Endothelial cell (in vitro differentiated cells): ENCODE data around the gene TMEM87B. TPM values are rescaled to one million over a fixed set of nuclear protein-coding genes. Genes with fewer than 3 reads are reported as not detected.

Experiments used
- DNase-seq: peaks from one replicate; pipeline ENCODE4 v3.0.0; 2021; ENCODE audit warnings: low spot score
- H3K27ac Mint-ChIP-seq: one replicate; pipeline ENCODE4 v1.8.0; 2021; ENCODE audit warnings: mixed read lengths, inconsistent platforms; ENCODE audit not compliant: unreplicated experiment
- H3K27me3 Mint-ChIP-seq: one replicate; pipeline ENCODE4 v1.8.0; 2021; ENCODE audit warnings: mild to moderate bottlenecking, moderate library complexity, mixed read lengths, inconsistent platforms; ENCODE audit not compliant: unreplicated experiment
- H3K36me3 Mint-ChIP-seq: one replicate; pipeline ENCODE4 v1.8.0; 2021; ENCODE audit warnings: mild to moderate bottlenecking, low read depth, mixed read lengths, inconsistent platforms; ENCODE audit not compliant: unreplicated experiment
- H3K4me1 Mint-ChIP-seq: one replicate; pipeline ENCODE4 v1.8.0; 2021; ENCODE audit warnings: mild to moderate bottlenecking, mixed read lengths, inconsistent platforms; ENCODE audit not compliant: unreplicated experiment
- H3K4me3 Mint-ChIP-seq: one replicate; pipeline ENCODE4 v1.8.0; 2021; ENCODE audit warnings: mild to moderate bottlenecking, mixed read lengths, inconsistent platforms; ENCODE audit not compliant: unreplicated experiment
- H3K9me3 Mint-ChIP-seq: one replicate; pipeline ENCODE4 v1.8.0; 2021; ENCODE audit warnings: mixed read lengths, inconsistent platforms; ENCODE audit not compliant: unreplicated experiment
- total RNA-seq: library from RNA; stranded (reverse); fragmentation: NEBNext Ultra II Directional; extraction: Animal tissue kit (Norgen Biotek cat#: 25700); gene quantifications from one replicate; pipeline ENCODE4 v1.2.1, GENCODE V29; 2021; ENCODE audit not compliant: unreplicated experiment
- TF ChIP-seq, protein P1 (sequence below): fragments of 200-600 bp; sonication (generic); IDR thresholded peaks from one replicate; pipeline ENCODE4 v1.5.0; 2021; ENCODE audit warnings: antibody characterized with exemption; ENCODE audit not compliant: unreplicated experiment

Gene TMEM87B
- total RNA-seq, 1 donor from 2014 or later, result 22.6 TPM

DNA sequence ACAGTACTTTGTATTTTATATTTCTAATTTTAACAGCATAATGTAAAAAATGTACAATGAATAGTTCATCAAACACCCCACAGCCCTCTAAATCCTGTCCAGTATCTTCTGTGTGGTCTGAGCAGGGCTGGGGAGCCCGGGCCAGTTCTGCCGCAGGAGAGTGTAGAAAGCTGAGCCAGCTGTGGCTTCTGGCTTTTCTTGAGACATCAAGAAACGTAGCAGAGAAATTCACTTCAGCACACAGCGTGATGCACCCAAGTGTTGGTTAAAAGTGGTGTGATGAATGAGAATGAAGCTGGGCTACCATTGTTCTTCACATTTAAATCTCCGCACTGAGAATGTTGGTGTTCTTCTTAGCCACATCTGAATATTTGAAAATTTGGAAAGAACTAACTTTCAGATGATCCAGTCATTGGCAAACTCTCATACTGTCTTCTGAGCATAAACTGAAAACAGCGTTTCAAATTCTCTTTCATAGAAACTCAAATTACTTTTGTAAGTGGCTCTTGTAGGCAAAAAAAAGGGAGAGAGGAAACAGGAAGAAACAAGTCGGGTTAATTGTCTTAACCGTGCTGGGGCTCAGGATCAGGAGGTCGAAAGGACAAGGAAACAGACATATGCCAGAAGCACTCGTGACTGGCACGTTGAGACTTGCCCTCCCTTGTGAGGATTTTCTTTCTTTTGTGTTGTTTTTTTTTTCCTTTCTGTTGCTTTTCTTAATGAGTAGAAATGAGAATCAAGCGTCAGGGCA is 23.4 kb upstream of the TMEM87B start:
- Mint-ChIP-seq H3K27me3 (peaks cover 2% of the 10 kb centered on the region), H3K4me3 (no peak overlapping the region), H3K27ac (peak overlapping the region; percentile 80), H3K36me3 (no peaks in the 10 kb centered on the region), H3K4me1 (peaks cover 14% of the 10 kb centered on the region), H3K9me3 (no peaks in the 10 kb centered on the region)
- TF ChIP-seq, protein P1, sequence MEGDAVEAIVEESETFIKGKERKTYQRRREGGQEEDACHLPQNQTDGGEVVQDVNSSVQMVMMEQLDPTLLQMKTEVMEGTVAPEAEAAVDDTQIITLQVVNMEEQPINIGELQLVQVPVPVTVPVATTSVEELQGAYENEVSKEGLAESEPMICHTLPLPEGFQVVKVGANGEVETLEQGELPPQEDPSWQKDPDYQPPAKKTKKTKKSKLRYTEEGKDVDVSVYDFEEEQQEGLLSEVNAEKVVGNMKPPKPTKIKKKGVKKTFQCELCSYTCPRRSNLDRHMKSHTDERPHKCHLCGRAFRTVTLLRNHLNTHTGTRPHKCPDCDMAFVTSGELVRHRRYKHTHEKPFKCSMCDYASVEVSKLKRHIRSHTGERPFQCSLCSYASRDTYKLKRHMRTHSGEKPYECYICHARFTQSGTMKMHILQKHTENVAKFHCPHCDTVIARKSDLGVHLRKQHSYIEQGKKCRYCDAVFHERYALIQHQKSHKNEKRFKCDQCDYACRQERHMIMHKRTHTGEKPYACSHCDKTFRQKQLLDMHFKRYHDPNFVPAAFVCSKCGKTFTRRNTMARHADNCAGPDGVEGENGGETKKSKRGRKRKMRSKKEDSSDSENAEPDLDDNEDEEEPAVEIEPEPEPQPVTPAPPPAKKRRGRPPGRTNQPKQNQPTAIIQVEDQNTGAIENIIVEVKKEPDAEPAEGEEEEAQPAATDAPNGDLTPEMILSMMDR, result no peak
- no peak for DNase-seq

DNA sequence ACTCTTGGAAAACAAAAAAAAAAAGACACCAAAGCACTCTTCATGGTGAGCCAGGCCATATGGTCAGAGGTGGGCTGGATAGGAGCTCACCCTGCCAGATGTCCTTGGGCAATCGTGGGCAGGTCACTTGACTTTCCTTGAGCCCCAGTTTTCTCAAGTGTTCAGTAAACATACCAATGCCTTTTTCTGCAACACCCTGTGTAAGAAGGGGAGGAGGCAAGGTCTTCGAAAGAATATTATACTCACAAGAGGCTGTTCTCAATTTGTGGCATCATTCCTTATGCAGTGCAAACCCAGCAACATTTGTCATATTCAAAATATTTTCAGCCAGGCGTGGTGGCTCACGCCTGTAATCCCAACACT is 22.9 kb upstream of the TMEM87B start:
- no peak for DNase-seq
- H3K4me1 Mint-ChIP-seq, result peaks cover 14% of the 10 kb centered on the region
- H3K27ac Mint-ChIP-seq, result peak overlapping the region; percentile 80
- H3K9me3 Mint-ChIP-seq, result no peaks in the 10 kb centered on the region
- TF ChIP-seq, protein P1, result no peak
- peaks cover 2% of the 10 kb centered on the region for H3K27me3 Mint-ChIP-seq
- no peak overlapping the region for H3K4me3 Mint-ChIP-seq
- peaks cover under 1% of the 10 kb centered on the region for H3K36me3 Mint-ChIP-seq

DNA sequence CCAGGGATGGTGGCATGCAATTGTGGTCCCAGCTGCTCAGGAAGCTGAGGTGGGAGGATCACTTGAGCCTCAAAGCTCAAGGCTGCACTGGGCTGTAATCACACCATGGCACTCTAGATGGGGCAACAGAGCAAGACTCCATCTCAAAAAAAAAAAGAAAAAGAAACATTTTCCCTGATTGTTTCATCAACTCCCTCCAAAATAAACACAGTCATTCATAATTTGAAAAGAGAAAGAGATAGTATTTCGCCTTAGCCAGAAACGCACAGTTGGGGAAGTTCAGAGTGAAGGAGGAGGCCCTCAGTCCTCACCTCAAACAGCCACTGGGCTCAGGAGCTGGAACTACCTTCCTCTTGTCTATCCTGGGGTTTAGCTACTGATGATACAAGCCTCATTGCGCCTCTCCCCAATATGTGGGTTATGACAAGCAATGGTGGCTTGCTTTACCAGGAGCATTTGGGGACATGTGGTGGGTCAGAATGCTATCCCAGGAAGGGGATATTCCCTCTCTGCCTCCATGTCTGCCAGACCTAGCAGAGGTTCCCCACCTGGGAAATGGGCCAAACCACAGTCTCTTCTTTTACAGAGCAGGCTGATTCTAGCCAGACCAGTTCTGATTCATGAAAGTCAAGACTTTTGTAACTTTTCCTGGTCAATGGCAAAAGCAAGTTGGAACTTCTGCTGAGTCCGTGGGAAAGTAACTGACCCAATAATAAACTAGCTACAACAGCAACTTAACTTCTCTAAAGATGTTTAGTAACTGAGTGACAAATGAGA is 22.2 kb upstream of the TMEM87B start:
- DNase-seq, result no peak
- Mint-ChIP-seq H3K4me3 (no peak overlapping the region), H3K27me3 (peaks cover 2% of the 10 kb centered on the region), H3K36me3 (peaks cover 6% of the 10 kb centered on the region), H3K27ac (no peak overlapping the region), H3K4me1 (peaks cover 14% of the 10 kb centered on the region), H3K9me3 (no peaks in the 10 kb centered on the region)
- TF ChIP-seq, protein P1, result no peak

DNA sequence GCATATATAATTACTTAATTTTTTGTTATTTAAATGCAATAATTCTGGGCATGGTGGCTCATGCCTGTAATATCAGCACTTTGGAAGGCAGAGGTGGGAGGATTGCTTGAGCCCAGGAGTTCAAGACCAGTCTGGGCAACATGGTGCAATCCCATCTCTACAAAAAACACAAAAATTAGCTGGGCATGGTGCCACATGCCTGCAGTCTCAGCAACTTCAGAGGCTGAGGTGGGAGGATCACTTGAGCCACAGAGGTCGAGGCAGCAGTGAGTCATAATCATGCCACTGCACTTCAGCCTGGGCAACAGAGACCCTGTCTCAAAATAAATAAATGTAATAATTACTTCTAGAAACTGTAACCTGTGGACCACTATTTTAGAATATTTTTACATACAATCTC is 21.5 kb upstream of the TMEM87B start:
- Mint-ChIP-seq H3K4me1 (peaks cover 14% of the 10 kb centered on the region), H3K4me3 (no peak overlapping the region), H3K36me3 (peaks cover 6% of the 10 kb centered on the region), H3K27me3 (peaks cover 2% of the 10 kb centered on the region), H3K9me3 (no peaks in the 10 kb centered on the region), H3K27ac (no peak overlapping the region)
- TF ChIP-seq, protein P1, result no peak
- DNase-seq, result no peak

DNA sequence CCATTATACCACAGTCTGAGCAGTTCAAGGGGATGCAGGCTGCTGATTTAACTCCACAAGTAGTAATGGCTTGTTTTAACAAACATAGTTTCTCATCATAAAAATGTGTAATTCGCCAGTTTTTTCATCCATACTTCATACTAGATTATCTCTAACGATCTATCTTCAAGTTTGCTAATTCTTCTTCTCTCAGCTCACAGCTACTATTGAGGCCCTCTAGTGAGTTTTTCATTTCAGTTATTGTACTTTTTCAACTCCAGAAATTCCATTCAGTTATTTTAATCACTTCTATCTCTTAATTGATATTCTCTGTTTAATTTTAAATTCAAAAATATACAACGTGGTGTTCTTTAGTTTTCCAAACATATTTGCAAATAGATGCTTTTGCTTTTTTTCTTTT is 20.1 kb upstream of the TMEM87B start:
- no peak for DNase-seq
- Mint-ChIP-seq H3K4me3 (no peak overlapping the region), H3K4me1 (peaks cover 14% of the 10 kb centered on the region), H3K27ac (no peak overlapping the region), H3K27me3 (peaks cover 3% of the 10 kb centered on the region), H3K36me3 (peaks cover 6% of the 10 kb centered on the region), H3K9me3 (no peaks in the 10 kb centered on the region)
- TF ChIP-seq, protein P1, result no peak
